Left ventricle myocardium inferior (tissue), 1 donor: Measurements from ENCODE around the gene DPF3. TPM values are rescaled to one million over a fixed set of nuclear protein-coding genes. Genes with fewer than 3 reads are reported as not detected.
A peak's percentile ranks its signal among the peaks of the same experiment; 100 is the strongest.

Source experiments
- DNase-seq: peaks from one replicate; pipeline ENCODE4 v3.0.0-alpha.2; 2020
- H3K27ac ChIP-seq: fragments of 200-600 bp; replicated peaks from 2 replicates; pipeline ENCODE4 v1.8.0; 2021
- H3K27me3 ChIP-seq: fragments of 200-600 bp; 2 replicates; pipeline ENCODE4 v1.8.0; 2021; ENCODE audit warnings: low read depth
- H3K36me3 ChIP-seq: fragments of 200-600 bp; 2 replicates; pipeline ENCODE4 v1.8.0; 2021
- H3K4me1 ChIP-seq: fragments of 200-600 bp; 2 replicates; pipeline ENCODE4 v1.8.0; 2021
- H3K4me3 ChIP-seq: fragments of 200-600 bp; 2 replicates; pipeline ENCODE4 v1.8.0; 2021; ENCODE audit warnings: mild to moderate bottlenecking, moderate library complexity
- H3K9me3 ChIP-seq: fragments of 200-600 bp; replicated peaks from 2 replicates; pipeline ENCODE4 v1.8.0; 2021
- intact Hi-C: fragments of 100-400 bp; cut with micrococcal nuclease; formaldehyde crosslinking; loops from one replicate; pipeline ENCODE4 v1.11.0; 2022
- total RNA-seq: library from RNA; stranded (reverse); fragmentation: NEBNext Ultra II Directional; extraction: Animal tissue kit (Norgen Biotek cat#: 25700); gene quantifications from one replicate; pipeline ENCODE4 v1.2.1, GENCODE V29; 2021
- TF ChIP-seq, protein P1 (sequence below): fragments of 200-600 bp; IDR thresholded peaks from 2 replicates; pipeline ENCODE4 v1.8.0; 2021; ENCODE audit warnings: antibody characterized with exemption, mild to moderate bottlenecking, borderline replicate concordance
- donor health status: DM: no; HTN: yes; CAD: no; lungs with severe emphysema.

DPF3 gene
- total RNA-seq, 1 donor from 2014 or later, result 37.7 TPM

DNA sequence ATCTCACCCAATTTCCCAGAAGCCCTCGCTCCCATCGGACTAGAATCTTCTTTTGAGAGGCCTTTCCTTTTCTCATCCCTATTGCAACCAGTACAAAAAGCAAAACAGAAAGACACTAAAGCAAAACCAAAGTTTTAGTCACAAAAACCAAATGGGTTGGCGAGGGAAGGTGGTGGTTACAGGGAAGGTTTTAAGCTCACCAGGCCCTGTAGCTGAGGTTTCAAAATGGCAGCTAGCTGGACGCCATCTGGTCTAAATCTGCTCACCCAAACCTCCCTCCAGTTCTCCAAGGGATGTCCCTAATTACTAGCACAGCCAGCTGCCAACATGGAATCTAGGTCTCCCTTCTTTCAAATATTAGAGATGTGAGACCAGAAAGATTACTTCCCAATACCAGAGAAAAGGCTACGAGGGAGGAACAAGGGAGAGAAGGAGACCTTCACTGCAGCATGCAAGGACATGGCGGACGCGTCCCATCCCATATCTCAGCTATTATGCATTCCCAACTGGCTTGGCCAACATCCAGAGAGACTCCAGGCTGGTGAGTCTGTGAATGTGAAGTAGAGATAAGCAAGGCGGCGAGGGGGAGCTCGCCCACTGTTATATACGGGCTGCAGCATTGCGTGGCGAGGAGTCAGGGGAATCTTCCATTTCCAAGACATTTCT, 70.8 kb downstream of the DPF3 start:
- Histone ChIP-seq H3K27ac (peak overlapping the region; percentile 86), H3K4me1 (peaks cover 46% of the 10 kb centered on the region), H3K36me3 (no peaks in the 10 kb centered on the region), H3K27me3 (no peaks in the 10 kb centered on the region), H3K9me3 (peaks cover 12% of the 10 kb centered on the region), H3K4me3 (no peak overlapping the region)
- TF ChIP-seq, protein P1, sequence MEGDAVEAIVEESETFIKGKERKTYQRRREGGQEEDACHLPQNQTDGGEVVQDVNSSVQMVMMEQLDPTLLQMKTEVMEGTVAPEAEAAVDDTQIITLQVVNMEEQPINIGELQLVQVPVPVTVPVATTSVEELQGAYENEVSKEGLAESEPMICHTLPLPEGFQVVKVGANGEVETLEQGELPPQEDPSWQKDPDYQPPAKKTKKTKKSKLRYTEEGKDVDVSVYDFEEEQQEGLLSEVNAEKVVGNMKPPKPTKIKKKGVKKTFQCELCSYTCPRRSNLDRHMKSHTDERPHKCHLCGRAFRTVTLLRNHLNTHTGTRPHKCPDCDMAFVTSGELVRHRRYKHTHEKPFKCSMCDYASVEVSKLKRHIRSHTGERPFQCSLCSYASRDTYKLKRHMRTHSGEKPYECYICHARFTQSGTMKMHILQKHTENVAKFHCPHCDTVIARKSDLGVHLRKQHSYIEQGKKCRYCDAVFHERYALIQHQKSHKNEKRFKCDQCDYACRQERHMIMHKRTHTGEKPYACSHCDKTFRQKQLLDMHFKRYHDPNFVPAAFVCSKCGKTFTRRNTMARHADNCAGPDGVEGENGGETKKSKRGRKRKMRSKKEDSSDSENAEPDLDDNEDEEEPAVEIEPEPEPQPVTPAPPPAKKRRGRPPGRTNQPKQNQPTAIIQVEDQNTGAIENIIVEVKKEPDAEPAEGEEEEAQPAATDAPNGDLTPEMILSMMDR, result no peak
- peak; percentile 58 for DNase-seq
- intact Hi-C loops, result no loop called here

DNA sequence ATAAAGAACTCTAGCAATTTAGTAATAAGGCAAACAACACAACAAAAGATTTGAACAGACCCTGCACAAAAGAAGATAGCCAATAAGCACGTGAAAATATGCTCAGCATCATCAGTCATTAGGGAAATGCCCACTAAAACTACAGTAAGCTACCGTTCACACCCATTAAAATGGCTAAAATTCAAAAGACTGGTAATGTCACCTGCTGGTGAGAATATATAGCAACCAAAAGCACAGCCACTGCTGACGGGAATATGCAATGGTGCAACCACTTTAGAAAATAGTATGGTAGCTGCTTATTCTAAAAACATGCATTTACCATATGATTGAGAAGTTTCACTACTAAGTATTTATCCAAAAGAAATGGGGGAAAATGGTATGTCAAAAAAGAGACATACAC, 74.9 kb downstream of the DPF3 start:
- Histone ChIP-seq H3K9me3 (peaks cover 12% of the 10 kb centered on the region), H3K27me3 (no peaks in the 10 kb centered on the region), H3K4me1 (peaks cover 48% of the 10 kb centered on the region), H3K27ac (no peak overlapping the region), H3K4me3 (no peak overlapping the region), H3K36me3 (no peaks in the 10 kb centered on the region)
- intact Hi-C loops, result loop anchor here (10.0 kb wide), 1 partner anchor 76 kb away; the partner anchor contains the start of gene DPF3
- DNase-seq, result no peak
- TF ChIP-seq, protein P1, result no peak

DNA sequence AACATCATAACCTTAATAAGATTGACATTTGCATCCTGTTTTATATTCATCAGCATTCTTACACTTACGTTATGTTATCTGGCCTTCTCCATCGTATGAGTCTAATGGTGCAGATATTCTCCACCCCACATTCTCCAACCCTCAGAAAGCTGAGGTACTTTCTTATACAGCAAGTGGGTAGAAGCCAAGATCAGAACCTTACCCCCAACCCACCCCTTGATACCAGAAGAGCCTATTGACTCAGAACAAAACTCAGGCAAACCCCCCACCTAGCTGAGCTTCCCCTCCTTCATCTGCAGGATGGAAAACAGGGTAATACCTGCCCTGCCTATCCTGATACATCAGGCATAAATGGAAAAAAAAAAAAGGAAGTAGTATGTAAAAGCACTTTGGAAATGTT, 77.6 kb downstream of the DPF3 start:
- no peaks in the 10 kb centered on the region for H3K27me3 ChIP-seq
- intact Hi-C loops, result loop anchor here (10.0 kb wide), 1 partner anchor 79 kb away; the partner anchor contains the start of gene DPF3
- H3K27ac ChIP-seq, result no peak overlapping the region
- no peak overlapping the region for H3K4me3 ChIP-seq
- TF ChIP-seq, protein P1, result no peak
- no peak for DNase-seq
- peaks cover 55% of the 10 kb centered on the region for H3K4me1 ChIP-seq
- H3K9me3 ChIP-seq, result peaks cover 12% of the 10 kb centered on the region
- no peaks in the 10 kb centered on the region for H3K36me3 ChIP-seq

DNA sequence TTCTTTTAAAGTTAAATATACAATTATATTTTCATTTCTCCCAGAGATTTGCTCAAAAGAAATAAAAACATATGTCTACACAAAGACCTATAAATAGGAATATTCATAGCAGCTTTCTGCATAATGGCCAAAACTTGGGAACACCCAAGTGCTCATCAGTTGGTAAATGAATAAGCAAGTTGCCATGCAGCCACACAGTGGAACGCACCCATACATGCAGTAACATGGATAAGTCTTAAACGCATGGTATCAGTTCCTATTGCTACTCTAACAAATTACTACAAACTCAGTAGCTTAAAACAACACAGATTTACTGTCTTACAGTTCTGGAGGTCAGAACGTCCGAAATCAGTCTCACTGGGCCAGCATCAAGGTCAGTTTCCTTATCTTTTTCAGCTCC, 78.5 kb downstream of the DPF3 start:
- TF ChIP-seq, protein P1, result no peak
- intact Hi-C loops, result loop anchor here (10.0 kb wide), 1 partner anchor 79 kb away; the partner anchor contains the start of gene DPF3
- no peak overlapping the region for H3K4me3 ChIP-seq
- H3K9me3 ChIP-seq, result peaks cover 12% of the 10 kb centered on the region
- H3K27ac ChIP-seq, result peak overlapping the region; percentile 93
- H3K27me3 ChIP-seq, result no peaks in the 10 kb centered on the region
- H3K36me3 ChIP-seq, result no peaks in the 10 kb centered on the region
- H3K4me1 ChIP-seq, result peaks cover 63% of the 10 kb centered on the region
- no peak for DNase-seq

DNA sequence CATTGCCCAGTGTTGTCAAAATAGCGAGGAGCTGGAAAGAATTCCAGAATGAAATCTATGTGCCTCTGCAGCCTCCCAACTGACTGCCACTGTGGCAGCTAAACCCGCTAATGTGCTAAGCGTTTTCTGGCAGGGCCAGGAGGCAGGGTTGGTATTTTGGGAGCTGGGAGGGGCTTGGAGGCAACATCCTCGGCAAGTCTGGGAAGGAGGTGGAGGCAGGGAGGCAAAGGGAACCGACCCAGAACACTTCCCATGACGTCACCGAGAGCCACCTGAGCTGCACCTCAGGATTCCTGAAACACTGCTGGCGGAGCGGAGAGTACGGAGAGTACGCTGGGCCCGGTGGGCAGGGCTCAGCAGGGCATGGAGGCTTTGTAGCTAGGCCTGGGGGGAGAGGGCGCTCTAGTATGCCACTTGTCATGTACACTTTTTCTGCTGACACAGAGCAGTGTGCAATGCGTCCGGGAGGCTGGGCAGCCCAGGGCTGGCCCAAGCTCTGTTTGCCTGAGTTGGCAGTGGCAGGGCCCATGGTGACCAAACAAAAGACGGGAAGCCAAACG, 81.5 kb downstream of the DPF3 start:
- TF ChIP-seq, protein P1, result no peak
- intact Hi-C loops, result loop anchor here (10.0 kb wide), 1 partner anchor 82 kb away; the partner anchor contains the start of gene DPF3
- H3K4me3 ChIP-seq, result peak overlapping the region; percentile 50
- H3K27ac ChIP-seq, result peak overlapping the region; percentile 93
- no peaks in the 10 kb centered on the region for H3K9me3 ChIP-seq
- no peaks in the 10 kb centered on the region for H3K27me3 ChIP-seq
- no peaks in the 10 kb centered on the region for H3K36me3 ChIP-seq
- peaks cover 89% of the 10 kb centered on the region for H3K4me1 ChIP-seq
- peak; percentile 82 for DNase-seq
